ENCODE data around the gene PLTP. TPM values are rescaled to one million over a fixed set of nuclear protein-coding genes. Genes with fewer than 3 reads are reported as not detected.

The PLTP gene
- total RNA-seq, 1 experiment from 2014 or later: 17.7 TPM

GRCh38 chr20:45943613-45944012 lies 31.7 kb upstream of the PLTP start:
- Histone ChIP-seq H3K9me3 (ENCODE audit: control insufficient read depth, insufficient read depth, low read depth, low read length) (no peaks in the 10 kb centered on the region), H3K4me3 (ENCODE audit: low read depth in 2 of 2, low read length in 2 of 2) (no peak overlapping the region), H3K27me3 (ENCODE audit: control insufficient read depth, insufficient read depth, low read length) (no peaks in the 10 kb centered on the region), H3K36me3 (ENCODE audit: control insufficient read depth, insufficient read depth, low read length) (peaks cover 2% of the 10 kb centered on the region), H3K27ac (ENCODE audit: low read length) (no peak overlapping the region), H3K4me1 (ENCODE audit: control insufficient read depth, insufficient read depth, low read length) (no peaks in the 10 kb centered on the region)
- POLR2A ChIA-PET: no interaction called here
- DNase-seq (ENCODE audit: low read depth, low spot score): no peak
- intact Hi-C loops (cut with micrococcal nuclease; ENCODE audit: unreplicated experiment): no loop called here
- no TSS peak for BruUV-seq (replicated peaks)
- in situ Hi-C loops (cut with HindIII; ENCODE audit: low pct_unique_long_range_greater_than_20kb, low sequenced_read_pairs): no loop called here
- CTCF ChIA-PET: interaction anchor here (0.5 kb wide), 1 partner anchor 26 kb away, joined by 3 read pairs; no protein-coding TSS in a partner anchor
- no peak for ATAC-seq
- TF ChIP-seq CTCF (IDR thresholded peaks at IDR 0.05): no peak
- TF ChIP-seq TCF7L2 (IDR thresholded peaks at IDR 0.05; ENCODE audit: low read depth, low read length): no peak
- no peak for TF ChIP-seq REST (IDR thresholded peaks at IDR 0.05; ENCODE audit: insufficient read depth in 1 of 2, low read depth in 2 of 2, low read length in 1 of 2)
- no peak for TF ChIP-seq SIN3A (IDR thresholded peaks at IDR 0.05; ENCODE audit: borderline replicate concordance, insufficient read depth, low read depth, low read length)
- TF ChIP-seq POLR2AphosphoS5 (IDR thresholded peaks at IDR 0.05; ENCODE audit: low read depth, low read length): no peak

- no peak for DNase-seq (ENCODE audit: low read depth, low spot score)
- intact Hi-C loops (cut with micrococcal nuclease; ENCODE audit: unreplicated experiment): no loop called here
- Histone ChIP-seq H3K9me3 (ENCODE audit: control insufficient read depth, insufficient read depth, low read depth, low read length) (no peaks in the 10 kb centered on the region), H3K4me3 (ENCODE audit: low read depth in 2 of 2, low read length in 2 of 2) (no peak overlapping the region), H3K27ac (ENCODE audit: low read length) (no peak overlapping the region), H3K27me3 (ENCODE audit: control insufficient read depth, insufficient read depth, low read length) (no peaks in the 10 kb centered on the region), H3K36me3 (ENCODE audit: control insufficient read depth, insufficient read depth, low read length) (no peaks in the 10 kb centered on the region; the same call in 1 of the 2 replicates), H3K4me1 (ENCODE audit: control insufficient read depth, insufficient read depth, low read length) (peaks cover 4% of the 10 kb centered on the region; the same call in 1 of the 2 replicates)
- no peak for ATAC-seq
- TF ChIP-seq CTCF (IDR thresholded peaks at IDR 0.05): no peak
- TF ChIP-seq POLR2AphosphoS5 (IDR thresholded peaks at IDR 0.05; ENCODE audit: low read depth, low read length): no peak
- TF ChIP-seq REST (IDR thresholded peaks at IDR 0.05; ENCODE audit: insufficient read depth in 1 of 2, low read depth in 2 of 2, low read length in 1 of 2): no peak
- no peak for TF ChIP-seq SIN3A (IDR thresholded peaks at IDR 0.05; ENCODE audit: borderline replicate concordance, insufficient read depth, low read depth, low read length)
- TF ChIP-seq TCF7L2 (IDR thresholded peaks at IDR 0.05; ENCODE audit: low read depth, low read length): no peak
- BruUV-seq (replicated peaks): no TSS peak
- CTCF ChIA-PET: no interaction called here
- POLR2A ChIA-PET: no interaction called here
- in situ Hi-C loops (cut with HindIII; ENCODE audit: low pct_unique_long_range_greater_than_20kb, low sequenced_read_pairs): no loop called here
These were observed 28.5 kb upstream of the PLTP start for GRCh38 chr20:45940469-45940868.

All from Panc1 (cell line).